Measurements from ENCODE around the gene SUCO.

DNA sequence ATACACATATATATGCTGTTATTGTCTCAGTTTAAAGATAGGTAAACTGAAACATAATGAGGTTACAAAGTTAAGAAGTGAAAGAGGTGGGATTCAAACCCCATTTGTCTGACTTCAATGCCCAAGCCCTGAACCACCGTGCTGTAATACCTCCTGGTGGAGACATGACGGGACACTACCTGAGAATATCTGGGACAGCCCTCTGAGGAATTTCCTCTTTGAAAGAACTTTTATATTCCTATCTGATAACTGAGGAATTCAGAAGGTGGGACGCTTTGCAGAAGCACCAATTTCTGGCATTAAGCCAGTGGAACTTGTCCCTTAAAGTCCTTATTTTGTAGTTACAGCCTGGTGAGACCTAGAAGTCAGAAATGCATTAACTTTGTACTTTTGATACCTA is 93.9 kb downstream of the SUCO start:
- TF ChIP-seq CTCF (IDR thresholded peaks at IDR 0.05) (no peak), POLR2A (IDR thresholded peaks at IDR 0.05) (no peak)
